Measurements from ENCODE around the gene EFCAB10. TPM values are rescaled to one million over a fixed set of nuclear protein-coding genes. Genes with fewer than 3 reads are reported as not detected.
A peak's percentile ranks its signal among the peaks of the same experiment; 100 is the strongest.

The EFCAB10 gene
- total and polyA plus RNA-seq, 2 of the 13 experiments (the other 11 are each of a cell fraction or from before 2014, with no cell fraction given), result 0.40 TPM; not detected in 1

GRCh38 chr7:105585850-105586500, 4.7 kb upstream of the EFCAB10 start (continued):
- 0 out of 2 replicates have a peak, but pooled peaks have one; percentile 30 for TF ChIP-seq ZFX (CRISPR knock-in tag; IDR thresholded peaks at IDR 0.05; ENCODE audit: low read depth)
- no peak for TF ChIP-seq PHF8 (CRISPR knock-in tag; IDR thresholded peaks at IDR 0.05)
- TF ChIP-seq SIN3A (IDR thresholded peaks at IDR 0.05; ENCODE audit: borderline replicate concordance, low read depth, low read length), result no peak

DNA sequence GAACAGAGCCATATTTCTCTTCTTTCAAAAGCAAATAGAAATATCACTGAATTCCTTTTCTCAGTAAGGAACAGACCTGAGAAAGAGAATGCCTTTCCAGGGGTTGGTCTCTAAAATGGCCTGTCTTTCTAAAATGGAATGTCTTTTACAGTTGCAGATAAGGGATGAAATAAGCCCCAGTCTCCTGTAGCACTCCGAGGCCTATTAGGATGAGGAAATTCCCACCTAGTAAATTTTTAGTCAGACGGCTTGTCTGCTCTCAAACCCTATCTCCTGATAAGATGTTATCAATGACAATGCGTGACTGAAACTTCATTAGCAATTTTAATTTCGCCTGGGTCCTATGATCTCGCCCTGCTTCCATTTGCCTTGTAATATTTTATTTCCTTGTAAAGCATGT, 2.9 kb upstream of the EFCAB10 start:
- CTCF ChIA-PET (ENCODE audit: low intra/inter-chr PET ratio, low total read pairs), result no interaction called here
- in situ Hi-C loops (cut with HindIII; ENCODE audit: extremely low pct_ligation_motif_present, low pct_unique_long_range_greater_than_20kb), result no loop called here
- peaks cover 12% of the 10 kb centered on the region for H3K4me1 ChIP-seq (ENCODE audit: insufficient read depth, low read length)
- no peaks in the 10 kb centered on the region for H3K9me3 ChIP-seq (ENCODE audit: low read length)
- 71% methylated on average over 5 of the region's 5 CpGs for WGBS (ENCODE audit: low lambda C conversion rate)
- H3K27me3 ChIP-seq (ENCODE audit: control insufficient read depth in 1 of 2, insufficient read depth in 2 of 2, low read length in 2 of 2), result no peaks in the 10 kb centered on the region; a peak in 1 of 5 replicates
- intact Hi-C loops (cut with micrococcal nuclease; ENCODE audit: unreplicated experiment), result no loop called here
- TF ChIP-seq CBFB (CRISPR knock-in tag; IDR thresholded peaks at IDR 0.05), result no peak
- no peak for TF ChIP-seq ZNF772 (CRISPR knock-in tag; IDR thresholded peaks at IDR 0.05)
- no peak for TF ChIP-seq TBP (CRISPR knock-in tag; IDR thresholded peaks at IDR 0.05)
- no peak for TF ChIP-seq ZNF7 (CRISPR knock-in tag; IDR thresholded peaks at IDR 0.05)
- TF ChIP-seq ASH2L (IDR thresholded peaks at IDR 0.05; ENCODE audit: insufficient read length, low read depth, low read length), result no peak
- TF ChIP-seq GLI4 (CRISPR knock-in tag; IDR thresholded peaks at IDR 0.05; ENCODE audit: borderline replicate concordance), result no peak
- no peak for TF ChIP-seq NR1H2 (CRISPR knock-in tag; IDR thresholded peaks at IDR 0.05; ENCODE audit: borderline replicate concordance, low read depth)
- no peak for TF ChIP-seq SRF (IDR thresholded peaks at IDR 0.05; ENCODE audit: low read depth, low read length)
- no peak for TF ChIP-seq NPAS2 (CRISPR knock-in tag; IDR thresholded peaks at IDR 0.05; ENCODE audit: borderline replicate concordance)
- no peak for TF ChIP-seq KLF15 (CRISPR knock-in tag; IDR thresholded peaks at IDR 0.05; ENCODE audit: borderline replicate concordance)
- no peak for TF ChIP-seq ATF7-NPFF (CRISPR knock-in tag; IDR thresholded peaks at IDR 0.05; ENCODE audit: low read depth)
- no peak for TF ChIP-seq ZSCAN9 (CRISPR knock-in tag; IDR thresholded peaks at IDR 0.05; ENCODE audit: borderline replicate concordance)
- TF ChIP-seq ZNF124 (CRISPR knock-in tag; IDR thresholded peaks at IDR 0.05), result no peak
- TF ChIP-seq ZNF256 (CRISPR knock-in tag; conservative IDR thresholded peaks at IDR 0.05), result no peak
- no peaks in the 10 kb centered on the region for H4K20me1 ChIP-seq (ENCODE audit: insufficient read depth, low read length)
- H3K27ac ChIP-seq (ENCODE audit: extremely low read length, insufficient read depth, low read length), result no peak overlapping the region
- DNase-seq (ENCODE audit: low spot score), result no peak
- no TSS peak for BruUV-seq (replicated peaks)
- POLR2A ChIA-PET, result no interaction called here
- ATAC-seq, result no peak
- no peaks in the 10 kb centered on the region for H3K36me3 ChIP-seq (replicated peaks in 1 of 2; ENCODE audit: control insufficient read depth in 1 of 2, insufficient read depth in 2 of 2, low read length in 2 of 2)
- no peak overlapping the region for H3K4me3 ChIP-seq (replicated peaks in 1 of 3; ENCODE audit: insufficient read depth in 1 of 3, low read depth in 2 of 3, low read length in 3 of 3)
- no peak for FAIRE-seq
- H3K9ac ChIP-seq (ENCODE audit: insufficient read depth, low read depth, low read length), result no peak overlapping the region
- no peaks in the 10 kb centered on the region for H3K79me2 ChIP-seq (ENCODE audit: insufficient read depth, low read length)
- H3K4me2 ChIP-seq (ENCODE audit: low read depth, low read length), result no peak overlapping the region
- no peak overlapping the region for H2AFZ ChIP-seq (ENCODE audit: low read length)
